Colonic mucosa (tissue), 4 donors: ENCODE data around the gene PEX5L. TPM values are rescaled to one million over a fixed set of nuclear protein-coding genes. Genes with fewer than 3 reads are reported as not detected.

Experiments used
- DNase-seq: peaks from one replicate; pipeline ENCODE4 v3.0.0-alpha.2; 2020
- H3K27ac ChIP-seq: fragments of 200-600 bp; one replicate; pipeline ENCODE4 v1.8.0; 2021
- H3K27me3 ChIP-seq: fragments of 200-600 bp; one replicate; pipeline ENCODE4 v1.8.0; 2021
- H3K36me3 ChIP-seq: fragments of 200-600 bp; one replicate; pipeline ENCODE4 v1.8.0; 2021
- H3K4me1 ChIP-seq: fragments of 200-600 bp; one replicate; pipeline ENCODE4 v1.8.0; 2021; ENCODE audit warnings: mild to moderate bottlenecking
- H3K4me3 ChIP-seq: fragments of 200-600 bp; one replicate; pipeline ENCODE4 v1.8.0; 2021
- H3K9ac ChIP-seq, 2 donors: one replicate each; pipeline ENCODE4 v1.7.0; 2013; ENCODE audit warnings: control low read depth in 2 of 2, low read depth in 2 of 2, low read length in 2 of 2
- H3K9me3 ChIP-seq: fragments of 200-600 bp; one replicate; pipeline ENCODE4 v1.8.0; 2021
- intact Hi-C: fragments of 100-400 bp; cut with DNase I; formaldehyde crosslinking; loops from one replicate; pipeline ENCODE4 v1.14.1; 2022
- total RNA-seq, 2 donors: library from RNA; stranded (reverse); fragmentation: NEBNext Ultra II Directional in 1 of 2; extraction: Animal tissue kit (Norgen Biotek cat#: 25700) in 1 of 2; gene quantifications; one replicate each; pipeline ENCODE4 v1.2.1, GENCODE V29; 2021
- TF ChIP-seq, protein P1 (sequence below): fragments of 200-600 bp; IDR thresholded peaks from one replicate; pipeline ENCODE4 v1.8.0; 2022; ENCODE audit warnings: antibody characterized with exemption, mild to moderate bottlenecking
- donor health status: healthy.
- donor health status: DM: no; HTN: no; CAD: no.
- donor health status: DM: no; HTN: no; CAD: no.

PEX5L gene
- total RNA-seq, 2 donors from 2014 or later: not detected

GRCh38 chr3:179950840-179951239 is 85.9 kb downstream of the PEX5L start:
- Histone ChIP-seq H3K27ac (no peak overlapping the region), H3K4me1 (no peaks in the 10 kb centered on the region), H3K36me3 (no peaks in the 10 kb centered on the region), H3K9ac (no peak overlapping the region), H3K4me3 (no peak overlapping the region), H3K27me3 (no peaks in the 10 kb centered on the region), H3K9me3 (no peaks in the 10 kb centered on the region)
- TF ChIP-seq, protein P1, sequence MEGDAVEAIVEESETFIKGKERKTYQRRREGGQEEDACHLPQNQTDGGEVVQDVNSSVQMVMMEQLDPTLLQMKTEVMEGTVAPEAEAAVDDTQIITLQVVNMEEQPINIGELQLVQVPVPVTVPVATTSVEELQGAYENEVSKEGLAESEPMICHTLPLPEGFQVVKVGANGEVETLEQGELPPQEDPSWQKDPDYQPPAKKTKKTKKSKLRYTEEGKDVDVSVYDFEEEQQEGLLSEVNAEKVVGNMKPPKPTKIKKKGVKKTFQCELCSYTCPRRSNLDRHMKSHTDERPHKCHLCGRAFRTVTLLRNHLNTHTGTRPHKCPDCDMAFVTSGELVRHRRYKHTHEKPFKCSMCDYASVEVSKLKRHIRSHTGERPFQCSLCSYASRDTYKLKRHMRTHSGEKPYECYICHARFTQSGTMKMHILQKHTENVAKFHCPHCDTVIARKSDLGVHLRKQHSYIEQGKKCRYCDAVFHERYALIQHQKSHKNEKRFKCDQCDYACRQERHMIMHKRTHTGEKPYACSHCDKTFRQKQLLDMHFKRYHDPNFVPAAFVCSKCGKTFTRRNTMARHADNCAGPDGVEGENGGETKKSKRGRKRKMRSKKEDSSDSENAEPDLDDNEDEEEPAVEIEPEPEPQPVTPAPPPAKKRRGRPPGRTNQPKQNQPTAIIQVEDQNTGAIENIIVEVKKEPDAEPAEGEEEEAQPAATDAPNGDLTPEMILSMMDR: no peak
- no peak for DNase-seq
- intact Hi-C loops: no loop called here

- Histone ChIP-seq H3K27me3 (no peaks in the 10 kb centered on the region), H3K4me3 (no peak overlapping the region), H3K36me3 (no peaks in the 10 kb centered on the region), H3K9me3 (no peaks in the 10 kb centered on the region), H3K4me1 (no peaks in the 10 kb centered on the region), H3K9ac (no peak overlapping the region), H3K27ac (no peak overlapping the region)
- TF ChIP-seq, protein P1: no peak
- no peak for DNase-seq
- intact Hi-C loops: no loop called here
These were observed 86.9 kb downstream of the PEX5L start for GRCh38 chr3:179949869-179950268.

DNA sequence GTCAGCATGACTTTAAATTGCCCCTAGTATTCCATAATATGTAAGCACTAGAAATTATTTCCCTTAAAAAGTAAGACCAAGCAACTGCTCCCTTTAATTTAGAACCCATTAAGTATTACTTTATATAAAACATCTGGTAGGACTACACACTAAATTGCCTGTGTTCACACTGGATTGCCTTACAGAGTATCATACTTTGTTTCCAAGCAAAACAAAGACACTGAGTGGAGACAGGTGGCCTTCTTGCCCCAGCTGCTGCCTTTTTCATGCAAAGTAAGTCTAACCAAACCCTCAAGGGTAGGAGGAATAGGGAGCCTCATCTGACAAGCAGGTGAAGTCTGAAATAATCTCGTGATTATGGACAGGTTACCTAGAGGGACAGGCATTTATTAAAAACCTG is 87.3 kb downstream of the PEX5L start:
- DNase-seq: no peak
- H3K27me3 ChIP-seq: no peaks in the 10 kb centered on the region
- no peaks in the 10 kb centered on the region for H3K4me1 ChIP-seq
- H3K27ac ChIP-seq: no peak overlapping the region
- intact Hi-C loops: no loop called here
- H3K9me3 ChIP-seq: no peaks in the 10 kb centered on the region
- TF ChIP-seq, protein P1: no peak
- H3K4me3 ChIP-seq: no peak overlapping the region
- no peaks in the 10 kb centered on the region for H3K36me3 ChIP-seq
- no peak overlapping the region for H3K9ac ChIP-seq

- no peaks in the 10 kb centered on the region for H3K36me3 ChIP-seq
- intact Hi-C loops: no loop called here
- no peaks in the 10 kb centered on the region for H3K9me3 ChIP-seq
- no peaks in the 10 kb centered on the region for H3K27me3 ChIP-seq
- no peak overlapping the region for H3K4me3 ChIP-seq
- no peak for DNase-seq
- H3K4me1 ChIP-seq: no peaks in the 10 kb centered on the region
- H3K9ac ChIP-seq: no peak overlapping the region
- H3K27ac ChIP-seq: no peak overlapping the region
- TF ChIP-seq, protein P1: no peak
These were observed 88.0 kb downstream of the PEX5L start for GRCh38 chr3:179948740-179949139.

- no peaks in the 10 kb centered on the region for H3K27me3 ChIP-seq
- H3K4me3 ChIP-seq: no peak overlapping the region
- H3K36me3 ChIP-seq: no peaks in the 10 kb centered on the region
- intact Hi-C loops: no loop called here
- no peak overlapping the region for H3K27ac ChIP-seq
- TF ChIP-seq, protein P1: no peak
- H3K9ac ChIP-seq: no peak overlapping the region
- no peaks in the 10 kb centered on the region for H3K9me3 ChIP-seq
- no peak for DNase-seq
- H3K4me1 ChIP-seq: no peaks in the 10 kb centered on the region
These were observed 91.2 kb downstream of the PEX5L start for GRCh38 chr3:179945569-179945968.
